Sigmoid colon (tissue), 4 donors: ENCODE data around the gene LAPTM5.

Source experiments
- CTCF ChIP-seq, 4 experiments: fragments of 450-650 bp in 3 of 4; fragments of 200-600 bp in 1 of 4; IDR thresholded peaks; one replicate each; pipeline ENCODE4 v1.5.1; 2016 to 2019; ENCODE audit warnings: antibody characterized with exemption in 4 of 4, mild to moderate bottlenecking in 3 of 4, moderate library complexity in 2 of 4
- POLR2A ChIP-seq, 2 donors: fragments of 450-650 bp; IDR thresholded peaks; one replicate each; pipeline ENCODE4 v1.6.1; 2016; ENCODE audit warnings: antibody characterized with exemption in 2 of 2, mild to moderate bottlenecking in 2 of 2, moderate library complexity in 2 of 2
- POLR2AphosphoS5 ChIP-seq, 4 donors: sonication (generic); formaldehyde crosslinking; IDR thresholded peaks; one replicate each; pipeline ENCODE4 v1.6.1; 2017; ENCODE audit warnings: antibody characterized with exemption in 4 of 4

GRCh38 chr1:30755334-30755733, 2.2 kb downstream of the LAPTM5 start:
- no peak for TF ChIP-seq CTCF (IDR thresholded peaks at IDR 0.05)
- TF ChIP-seq POLR2A (IDR thresholded peaks at IDR 0.05), result no peak
- no peak for TF ChIP-seq POLR2AphosphoS5 (IDR thresholded peaks at IDR 0.05)
